ENCODE data around the gene TSHR.

GRCh38 chr14:81091139-81091538 is 135.7 kb downstream of the TSHR start:
- TF ChIP-seq CTCF (IDR thresholded peaks at IDR 0.05; ENCODE audit: poor library complexity) (no peak), EZH2phosphoT487 (IDR thresholded peaks at IDR 0.05; ENCODE audit: low read depth, severe bottlenecking, unreplicated experiment) (no peak)
